Upper lobe of left lung (tissue), 4 donors: ENCODE results near the gene PTPRN2.

Experiments used
- CTCF ChIP-seq, 6 experiments: fragments of 450-650 bp in 4 of 6; fragments of 200-600 bp in 2 of 6; sonication (generic) in 2 of 6; IDR thresholded peaks; one replicate each; pipeline ENCODE4 v1.5.1; 2016 to 2019; ENCODE audit warnings: antibody characterized with exemption in 6 of 6
- POLR2AphosphoS5 ChIP-seq, 2 donors: sonication (generic); formaldehyde crosslinking; IDR thresholded peaks; one replicate each; pipeline ENCODE4 v1.5.1; 2017; ENCODE audit warnings: antibody characterized with exemption in 2 of 2

GRCh38 chr7:157897681-157898080 is 689.9 kb downstream of the PTPRN2 start:
- TF ChIP-seq POLR2AphosphoS5 (IDR thresholded peaks at IDR 0.05) (no peak), CTCF (IDR thresholded peaks at IDR 0.05) (no peak)
